ENCODE results near the gene TOR4A.

TOR4A gene

GRCh38 chr9:137295849-137296669 lies 18.5 kb downstream of the TOR4A start:
- H3K9ac ChIP-seq (ENCODE audit: low read depth in 1 of 2, low read length in 2 of 2), result peak overlapping the region; percentile 80 to 91
- H3K36me3 ChIP-seq (ENCODE audit: control insufficient read depth in 1 of 2, insufficient read depth in 2 of 2, low read length in 2 of 2), result no peaks in the 10 kb centered on the region
- H3K27ac ChIP-seq (ENCODE audit: low read depth, low read length), result peak overlapping the region; percentile 96
- H3K4me3 ChIP-seq (ENCODE audit: low read depth in 1 of 2, low read length in 2 of 2), result peak overlapping the region; percentile 72 to 74
- peaks cover 8 to 9% of the 10 kb centered on the region in 2 donors for H3K27me3 ChIP-seq (ENCODE audit: control insufficient read depth in 1 of 2, insufficient read depth in 2 of 2, low read length in 2 of 2)
- H3K9me3 ChIP-seq (ENCODE audit: control insufficient read depth in 1 of 2, low read length in 2 of 2), result no peaks in the 10 kb centered on the region
- peaks cover 25 to 43% of the 10 kb centered on the region in 2 donors for H3K4me1 ChIP-seq (ENCODE audit: control insufficient read depth in 1 of 2, insufficient read depth in 2 of 2, low read length in 2 of 2)

- Histone ChIP-seq H3K36me3 (ENCODE audit: control insufficient read depth in 1 of 2, insufficient read depth in 2 of 2, low read length in 2 of 2) (no peaks in the 10 kb centered on the region), H3K27me3 (ENCODE audit: control insufficient read depth in 1 of 2, insufficient read depth in 2 of 2, low read length in 2 of 2) (peaks cover 8 to 9% of the 10 kb centered on the region in 2 donors), H3K4me1 (ENCODE audit: control insufficient read depth in 1 of 2, insufficient read depth in 2 of 2, low read length in 2 of 2) (peaks cover 25 to 47% of the 10 kb centered on the region in 2 donors), H3K9me3 (ENCODE audit: control insufficient read depth in 1 of 2, low read length in 2 of 2) (no peaks in the 10 kb centered on the region), H3K9ac (ENCODE audit: low read depth in 1 of 2, low read length in 2 of 2) (peak overlapping the region; percentile 80 to 91), H3K27ac (ENCODE audit: low read depth, low read length) (peak overlapping the region; percentile 96), H3K4me3 (ENCODE audit: low read depth in 1 of 2, low read length in 2 of 2) (peak overlapping the region; percentile 72 to 74)
Observed at GRCh38 chr9:137296670-137297664, 19.4 kb downstream of the TOR4A start.

- peak overlapping the region; percentile 73 to 89 for H3K4me3 ChIP-seq (ENCODE audit: low read depth in 1 of 2, low read length in 2 of 2)
- peaks cover 8 to 9% of the 10 kb centered on the region in 2 donors for H3K27me3 ChIP-seq (ENCODE audit: control insufficient read depth in 1 of 2, insufficient read depth in 2 of 2, low read length in 2 of 2)
- H3K9me3 ChIP-seq (ENCODE audit: control insufficient read depth in 1 of 2, low read length in 2 of 2), result no peaks in the 10 kb centered on the region
- peaks cover 24 to 49% of the 10 kb centered on the region in 2 donors for H3K4me1 ChIP-seq (ENCODE audit: control insufficient read depth in 1 of 2, insufficient read depth in 2 of 2, low read length in 2 of 2)
- peak overlapping the region; percentile 87 for H3K27ac ChIP-seq (ENCODE audit: low read depth, low read length)
- no peaks in the 10 kb centered on the region for H3K36me3 ChIP-seq (ENCODE audit: control insufficient read depth in 1 of 2, insufficient read depth in 2 of 2, low read length in 2 of 2)
- peak overlapping the region; percentile 82 to 91 for H3K9ac ChIP-seq (ENCODE audit: low read depth in 1 of 2, low read length in 2 of 2)
Observed at GRCh38 chr9:137297966-137298365, 20.4 kb downstream of the TOR4A start.

- peak overlapping the region; percentile 82 to 91 for H3K9ac ChIP-seq (ENCODE audit: low read depth in 1 of 2, low read length in 2 of 2)
- peak overlapping the region; percentile 73 to 89 for H3K4me3 ChIP-seq (ENCODE audit: low read depth in 1 of 2, low read length in 2 of 2)
Observed at GRCh38 chr9:137298401-137299202, 21.1 kb downstream of the TOR4A start.

GRCh38 chr9:137299203-137299565 lies 21.7 kb downstream of the TOR4A start:
- Histone ChIP-seq H3K4me1 (ENCODE audit: control insufficient read depth in 1 of 2, insufficient read depth in 2 of 2, low read length in 2 of 2) (peaks cover 34 to 51% of the 10 kb centered on the region in 2 donors), H3K27me3 (ENCODE audit: control insufficient read depth in 1 of 2, insufficient read depth in 2 of 2, low read length in 2 of 2) (peaks cover 8 to 9% of the 10 kb centered on the region in 2 donors), H3K27ac (ENCODE audit: low read depth, low read length) (peak overlapping the region; percentile 87), H3K36me3 (ENCODE audit: control insufficient read depth in 1 of 2, insufficient read depth in 2 of 2, low read length in 2 of 2) (no peaks in the 10 kb centered on the region), H3K9ac (ENCODE audit: low read depth in 1 of 2, low read length in 2 of 2) (peak overlapping the region; percentile 82 to 91), H3K4me3 (ENCODE audit: low read depth in 1 of 2, low read length in 2 of 2) (peak overlapping the region; percentile 73 to 89), H3K9me3 (ENCODE audit: control insufficient read depth in 1 of 2, low read length in 2 of 2) (no peaks in the 10 kb centered on the region)

More at GRCh38 chr9:137298401-137299202, 21.1 kb downstream of the TOR4A start:
- Histone ChIP-seq H3K4me1 (ENCODE audit: control insufficient read depth in 1 of 2, insufficient read depth in 2 of 2, low read length in 2 of 2) (peaks cover 28 to 50% of the 10 kb centered on the region in 2 donors), H3K27ac (ENCODE audit: low read depth, low read length) (peak overlapping the region; percentile 87), H3K9me3 (ENCODE audit: control insufficient read depth in 1 of 2, low read length in 2 of 2) (no peaks in the 10 kb centered on the region), H3K27me3 (ENCODE audit: control insufficient read depth in 1 of 2, insufficient read depth in 2 of 2, low read length in 2 of 2) (peaks cover 8 to 9% of the 10 kb centered on the region in 2 donors), H3K36me3 (ENCODE audit: control insufficient read depth in 1 of 2, insufficient read depth in 2 of 2, low read length in 2 of 2) (no peaks in the 10 kb centered on the region)

- Histone ChIP-seq H3K27ac (ENCODE audit: low read depth, low read length) (peak overlapping the region; percentile 66), H3K4me1 (ENCODE audit: control insufficient read depth in 1 of 2, insufficient read depth in 2 of 2, low read length in 2 of 2) (peaks cover 34 to 50% of the 10 kb centered on the region in 2 donors), H3K27me3 (ENCODE audit: control insufficient read depth in 1 of 2, insufficient read depth in 2 of 2, low read length in 2 of 2) (peaks cover 4 to 8% of the 10 kb centered on the region in 2 donors), H3K36me3 (ENCODE audit: control insufficient read depth in 1 of 2, insufficient read depth in 2 of 2, low read length in 2 of 2) (no peaks in the 10 kb centered on the region), H3K9ac (ENCODE audit: low read depth in 1 of 2, low read length in 2 of 2) (peak overlapping the region; percentile 60 to 91), H3K4me3 (ENCODE audit: low read depth in 1 of 2, low read length in 2 of 2) (peak overlapping the region; percentile 73 to 89), H3K9me3 (ENCODE audit: control insufficient read depth in 1 of 2, low read length in 2 of 2) (no peaks in the 10 kb centered on the region)
Observed at GRCh38 chr9:137299938-137300337, 22.4 kb downstream of the TOR4A start.

- no peaks in the 10 kb centered on the region for H3K9me3 ChIP-seq (ENCODE audit: control insufficient read depth in 1 of 2, low read length in 2 of 2)
- H3K4me3 ChIP-seq (ENCODE audit: low read depth in 1 of 2, low read length in 2 of 2), result peak overlapping the region; percentile 73 to 89
- peak overlapping the region; percentile 66 for H3K27ac ChIP-seq (ENCODE audit: low read depth, low read length)
- H3K36me3 ChIP-seq (ENCODE audit: control insufficient read depth in 1 of 2, insufficient read depth in 2 of 2, low read length in 2 of 2), result no peaks in the 10 kb centered on the region
- peaks cover 39 to 54% of the 10 kb centered on the region in 2 donors for H3K4me1 ChIP-seq (ENCODE audit: control insufficient read depth in 1 of 2, insufficient read depth in 2 of 2, low read length in 2 of 2)
- peak overlapping the region; percentile 35 to 91 for H3K9ac ChIP-seq (ENCODE audit: low read depth in 1 of 2, low read length in 2 of 2)
- H3K27me3 ChIP-seq (ENCODE audit: control insufficient read depth in 1 of 2, insufficient read depth in 2 of 2, low read length in 2 of 2), result peaks cover 4 to 8% of the 10 kb centered on the region in 2 donors
Observed at GRCh38 chr9:137300567-137301080, 23.1 kb downstream of the TOR4A start.

GRCh38 chr9:137301081-137301947 lies 23.8 kb downstream of the TOR4A start:
- H3K27ac ChIP-seq (ENCODE audit: low read depth, low read length), result peak overlapping the region; percentile 87
- H3K27me3 ChIP-seq (ENCODE audit: control insufficient read depth in 1 of 2, insufficient read depth in 2 of 2, low read length in 2 of 2), result peaks cover 4 to 8% of the 10 kb centered on the region in 2 donors
- H3K9ac ChIP-seq (ENCODE audit: low read depth in 1 of 2, low read length in 2 of 2), result peak overlapping the region; percentile 91
- H3K9me3 ChIP-seq (ENCODE audit: control insufficient read depth in 1 of 2, low read length in 2 of 2), result no peaks in the 10 kb centered on the region
- H3K36me3 ChIP-seq (ENCODE audit: control insufficient read depth in 1 of 2, insufficient read depth in 2 of 2, low read length in 2 of 2), result no peaks in the 10 kb centered on the region
- H3K4me3 ChIP-seq (ENCODE audit: low read depth in 1 of 2, low read length in 2 of 2), result peak overlapping the region; percentile 73 to 89
- H3K4me1 ChIP-seq (ENCODE audit: control insufficient read depth in 1 of 2, insufficient read depth in 2 of 2, low read length in 2 of 2), result peaks cover 44 to 60% of the 10 kb centered on the region in 2 donors

All from duodenal mucosa (tissue), 2 donors.